IPS DF 6.9 (cell line): ENCODE results near the gene GPM6B.

Source experiments
- DNase-seq: peaks from one replicate; pipeline ENCODE4 v3.0.0-alpha.2; 2013; ENCODE audit warnings: low read depth, low spot score
- H3K27ac ChIP-seq: one replicate; pipeline ENCODE4 v1.5.1; 2013; ENCODE audit warnings: low read length, control low read depth
- H3K27me3 ChIP-seq: 2 replicates; pipeline ENCODE4 v1.6.1; 2013; ENCODE audit warnings: mild to moderate bottlenecking, low read length; ENCODE audit not compliant: control insufficient read depth, insufficient read depth
- H3K36me3 ChIP-seq: 2 replicates; pipeline ENCODE4 v1.6.1; 2013; ENCODE audit warnings: low read length; ENCODE audit not compliant: control insufficient read depth, insufficient read depth
- H3K4me1 ChIP-seq: 2 replicates; pipeline ENCODE4 v1.6.1; 2013; ENCODE audit warnings: low read length; ENCODE audit not compliant: control insufficient read depth, insufficient read depth
- H3K4me3 ChIP-seq: 2 replicates; pipeline ENCODE4 v1.5.1; 2013; ENCODE audit warnings: mild to moderate bottlenecking, low read length
- H3K9me3 ChIP-seq: 2 replicates; pipeline ENCODE4 v1.6.1; 2013; ENCODE audit warnings: low read length, inconsistent platforms; ENCODE audit not compliant: control insufficient read depth, insufficient read depth
- WGBS: extraction: QIAGEN DNeasy Blood & Tissue Kit; methylation state at CpG from one replicate; pipeline ENCODE4 v1.1.7; 2013; ENCODE audit warnings: mixed read lengths, missing lambda C conversion rate; ENCODE audit not compliant: insufficient read length, insufficient coverage; 5-methylcytosine and 5-hydroxymethylcytosine counted together

Gene GPM6B

GRCh38 chrX:13774696-13775095, 42.2 kb downstream of the GPM6B start:
- H3K36me3 ChIP-seq = peaks cover 7% of the 10 kb centered on the region; the same call in 1 of the 2 replicates

GRCh38 chrX:13770013-13770535, 46.8 kb downstream of the GPM6B start:
- H3K9me3 ChIP-seq = no peaks in the 10 kb centered on the region
- H3K27ac ChIP-seq = no peak overlapping the region
- H3K36me3 ChIP-seq = peaks cover 4% of the 10 kb centered on the region; the same call in 1 of the 2 replicates
- H3K4me3 ChIP-seq = no peak overlapping the region
- no CpG with 5 or more reads among the region's 3 CpGs for WGBS
- DNase-seq = no peak
- H3K4me1 ChIP-seq = no peaks in the 10 kb centered on the region
- no peaks in the 10 kb centered on the region for H3K27me3 ChIP-seq

More at GRCh38 chrX:13774696-13775095, 42.2 kb downstream of the GPM6B start:
- no peak overlapping the region for H3K4me3 ChIP-seq
- H3K27me3 ChIP-seq = no peaks in the 10 kb centered on the region
- no peaks in the 10 kb centered on the region for H3K4me1 ChIP-seq
- no peak for DNase-seq
- H3K27ac ChIP-seq = no peak overlapping the region
- H3K9me3 ChIP-seq = no peaks in the 10 kb centered on the region
- WGBS = no CpG with 5 or more reads among the region's 2 CpGs

- Histone ChIP-seq H3K27ac (no peak overlapping the region), H3K9me3 (no peaks in the 10 kb centered on the region), H3K4me3 (no peak overlapping the region), H3K27me3 (no peaks in the 10 kb centered on the region), H3K4me1 (no peaks in the 10 kb centered on the region), H3K36me3 (peaks cover 4% of the 10 kb centered on the region; the same call in 1 of the 2 replicates)
- no CpG with 5 or more reads among the region's 4 CpGs for WGBS
- no peak for DNase-seq
Observed at GRCh38 chrX:13768939-13769338, 48.0 kb downstream of the GPM6B start.

GRCh38 chrX:13764765-13765164, 52.1 kb downstream of the GPM6B start:
- Histone ChIP-seq H3K36me3 (no peaks in the 10 kb centered on the region), H3K4me3 (no peak overlapping the region), H3K27ac (no peak overlapping the region), H3K27me3 (no peaks in the 10 kb centered on the region), H3K9me3 (no peaks in the 10 kb centered on the region), H3K4me1 (0 out of 2 replicates have a peak, but pooled peaks cover 1% of the 10 kb centered on the region)
- DNase-seq = no peak
- no CpG with 5 or more reads among the region's 6 CpGs for WGBS

GRCh38 chrX:13764281-13764680, 52.6 kb downstream of the GPM6B start:
- H3K27ac ChIP-seq = no peak overlapping the region
- H3K4me1 ChIP-seq = 0 out of 2 replicates have a peak, but pooled peaks cover 1% of the 10 kb centered on the region
- no peak for DNase-seq
- H3K36me3 ChIP-seq = no peaks in the 10 kb centered on the region
- no CpG with 5 or more reads among the region's 7 CpGs for WGBS
- no peaks in the 10 kb centered on the region for H3K27me3 ChIP-seq
- no peak overlapping the region for H3K4me3 ChIP-seq
- no peaks in the 10 kb centered on the region for H3K9me3 ChIP-seq

- no peak overlapping the region for H3K4me3 ChIP-seq
- DNase-seq = no peak
- H3K36me3 ChIP-seq = no peaks in the 10 kb centered on the region
- H3K27me3 ChIP-seq = no peaks in the 10 kb centered on the region
- no CpG with 5 or more reads among the region's 8 CpGs for WGBS
- no peak overlapping the region for H3K27ac ChIP-seq
- no peaks in the 10 kb centered on the region for H3K9me3 ChIP-seq
- H3K4me1 ChIP-seq = 0 out of 2 replicates have a peak, but pooled peaks cover 1% of the 10 kb centered on the region
Observed at GRCh38 chrX:13763489-13763888, 53.4 kb downstream of the GPM6B start.

GRCh38 chrX:13761606-13762414, 55.1 kb downstream of the GPM6B start:
- H3K4me3 ChIP-seq = no peak overlapping the region
- no peak overlapping the region for H3K27ac ChIP-seq

GRCh38 chrX:13760426-13760825, 56.5 kb downstream of the GPM6B start:
- no peak overlapping the region for H3K27ac ChIP-seq
- H3K4me3 ChIP-seq = no peak overlapping the region
- H3K9me3 ChIP-seq = no peaks in the 10 kb centered on the region
- no peaks in the 10 kb centered on the region for H3K27me3 ChIP-seq
- no CpG with 5 or more reads among the region's 13 CpGs for WGBS
- DNase-seq = no peak
- H3K4me1 ChIP-seq = 0 out of 2 replicates have a peak, but pooled peaks cover 1% of the 10 kb centered on the region
- no peaks in the 10 kb centered on the region for H3K36me3 ChIP-seq

More at GRCh38 chrX:13761606-13762414, 55.1 kb downstream of the GPM6B start:
- Histone ChIP-seq H3K9me3 (no peaks in the 10 kb centered on the region), H3K4me1 (0 out of 2 replicates have a peak, but pooled peaks cover 1% of the 10 kb centered on the region), H3K27me3 (no peaks in the 10 kb centered on the region), H3K36me3 (no peaks in the 10 kb centered on the region)
- WGBS = no CpG with 5 or more reads among the region's 7 CpGs
- no peak for DNase-seq

GRCh38 chrX:13759152-13759718, 57.7 kb downstream of the GPM6B start:
- H3K27me3 ChIP-seq = no peaks in the 10 kb centered on the region
- no peak for DNase-seq
- H3K4me3 ChIP-seq = no peak overlapping the region
- H3K4me1 ChIP-seq = 0 out of 2 replicates have a peak, but pooled peaks cover 1% of the 10 kb centered on the region
- H3K27ac ChIP-seq = no peak overlapping the region
- no peaks in the 10 kb centered on the region for H3K9me3 ChIP-seq
- H3K36me3 ChIP-seq = no peaks in the 10 kb centered on the region
- no CpG with 5 or more reads among the region's 8 CpGs for WGBS

- DNase-seq = no peak
- Histone ChIP-seq H3K27ac (no peak overlapping the region), H3K27me3 (no peaks in the 10 kb centered on the region), H3K4me1 (0 out of 2 replicates have a peak, but pooled peaks cover 1% of the 10 kb centered on the region), H3K4me3 (no peak overlapping the region), H3K9me3 (no peaks in the 10 kb centered on the region), H3K36me3 (no peaks in the 10 kb centered on the region)
- no CpG with 5 or more reads among the region's 4 CpGs for WGBS
Observed at GRCh38 chrX:13756381-13756780, 60.5 kb downstream of the GPM6B start.
